ENCODE data around the gene POR.

DNA sequence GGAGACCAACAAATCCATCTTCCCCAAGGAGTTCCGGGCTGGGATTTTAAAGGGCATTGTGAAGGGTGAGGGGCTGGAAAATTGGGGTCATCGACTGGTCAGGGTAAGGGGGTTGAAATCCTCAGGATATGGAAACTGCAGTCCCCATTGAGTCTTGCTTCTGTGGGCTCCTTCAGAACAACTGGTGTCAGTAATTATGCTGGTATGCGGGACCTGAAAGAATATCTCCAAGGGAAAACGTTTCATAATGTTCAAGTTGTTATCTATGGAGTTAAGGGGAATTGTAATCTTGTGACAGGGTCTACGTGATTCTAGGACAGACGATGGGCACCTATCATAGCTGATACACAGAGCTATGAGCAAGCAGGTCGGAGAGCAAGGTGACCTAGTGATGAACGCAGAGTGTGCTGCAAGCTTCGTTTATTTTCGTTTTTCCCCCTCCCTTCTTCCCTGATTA is 36.6 kb upstream of the POR start:
- TF ChIP-seq, protein P1, sequence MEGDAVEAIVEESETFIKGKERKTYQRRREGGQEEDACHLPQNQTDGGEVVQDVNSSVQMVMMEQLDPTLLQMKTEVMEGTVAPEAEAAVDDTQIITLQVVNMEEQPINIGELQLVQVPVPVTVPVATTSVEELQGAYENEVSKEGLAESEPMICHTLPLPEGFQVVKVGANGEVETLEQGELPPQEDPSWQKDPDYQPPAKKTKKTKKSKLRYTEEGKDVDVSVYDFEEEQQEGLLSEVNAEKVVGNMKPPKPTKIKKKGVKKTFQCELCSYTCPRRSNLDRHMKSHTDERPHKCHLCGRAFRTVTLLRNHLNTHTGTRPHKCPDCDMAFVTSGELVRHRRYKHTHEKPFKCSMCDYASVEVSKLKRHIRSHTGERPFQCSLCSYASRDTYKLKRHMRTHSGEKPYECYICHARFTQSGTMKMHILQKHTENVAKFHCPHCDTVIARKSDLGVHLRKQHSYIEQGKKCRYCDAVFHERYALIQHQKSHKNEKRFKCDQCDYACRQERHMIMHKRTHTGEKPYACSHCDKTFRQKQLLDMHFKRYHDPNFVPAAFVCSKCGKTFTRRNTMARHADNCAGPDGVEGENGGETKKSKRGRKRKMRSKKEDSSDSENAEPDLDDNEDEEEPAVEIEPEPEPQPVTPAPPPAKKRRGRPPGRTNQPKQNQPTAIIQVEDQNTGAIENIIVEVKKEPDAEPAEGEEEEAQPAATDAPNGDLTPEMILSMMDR (IDR thresholded peaks at IDR 0.05), result no peak
- TF ChIP-seq POLR2A (IDR thresholded peaks at IDR 0.05), result no peak

Measured in adrenal gland (tissue), 5 donors.